Amygdala (tissue), 56 donors: ENCODE results near the gene GIGYF2.
"Not testable (repeated sequence)": the region's sequence is repeated elsewhere in the genome, so short reads cannot be mapped to it uniquely, and the experiment has no call there.

Source experiments
- DNase-seq, 56 donors: peaks; one replicate each; lab custom pipeline; 2025; lab: John Stamatoyannopoulos, UW

Gene GIGYF2

DNA sequence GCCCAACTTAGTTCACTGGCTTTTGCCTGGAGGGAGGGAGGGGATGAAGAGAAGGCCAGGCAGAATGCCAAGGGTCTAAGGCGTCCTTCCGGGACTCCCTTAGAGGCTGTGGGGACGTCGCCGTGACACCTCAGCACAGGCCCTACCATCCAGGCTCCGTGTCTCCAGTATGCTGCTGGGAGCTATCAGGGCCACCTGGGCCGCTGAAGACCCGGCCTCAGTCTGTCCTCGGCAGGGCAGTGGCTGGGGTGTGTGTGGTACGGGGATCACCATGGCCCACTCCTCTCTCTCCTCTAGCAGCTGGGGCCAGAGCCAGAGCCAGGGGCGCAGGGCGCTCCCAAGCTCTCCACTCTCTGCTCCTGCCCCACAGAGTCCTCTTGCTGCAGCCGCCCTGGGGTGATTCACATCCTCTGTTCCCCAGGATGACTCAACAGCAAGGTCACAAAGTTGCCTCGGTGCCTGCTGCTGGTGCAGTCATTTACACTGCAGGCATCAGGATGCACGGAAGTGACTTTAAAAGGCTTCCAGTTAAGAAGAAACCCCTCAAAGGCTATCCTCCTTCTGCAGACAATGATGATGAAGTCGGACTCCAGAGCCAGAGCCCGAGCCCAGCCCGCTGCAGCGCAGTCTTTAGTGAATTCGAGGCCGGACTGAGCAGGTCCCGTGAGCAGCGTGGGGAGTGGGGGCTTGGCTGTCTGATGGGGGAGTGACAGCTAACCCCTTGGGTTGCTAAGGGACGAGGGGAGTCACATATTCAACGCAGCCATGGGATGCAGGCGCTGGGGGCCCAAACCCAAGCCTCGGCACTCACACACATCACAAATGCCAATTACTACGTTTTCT is 204.8 kb downstream of the GIGYF2 start:
- no peak for DNase-seq

- DNase-seq, result no peak
Measured at GRCh38 chr2:232903989-232904388, 206.9 kb downstream of the GIGYF2 start.

GRCh38 chr2:232906867-232907717 is 210.0 kb downstream of the GIGYF2 start:
- not testable (repeated sequence) for DNase-seq

DNA sequence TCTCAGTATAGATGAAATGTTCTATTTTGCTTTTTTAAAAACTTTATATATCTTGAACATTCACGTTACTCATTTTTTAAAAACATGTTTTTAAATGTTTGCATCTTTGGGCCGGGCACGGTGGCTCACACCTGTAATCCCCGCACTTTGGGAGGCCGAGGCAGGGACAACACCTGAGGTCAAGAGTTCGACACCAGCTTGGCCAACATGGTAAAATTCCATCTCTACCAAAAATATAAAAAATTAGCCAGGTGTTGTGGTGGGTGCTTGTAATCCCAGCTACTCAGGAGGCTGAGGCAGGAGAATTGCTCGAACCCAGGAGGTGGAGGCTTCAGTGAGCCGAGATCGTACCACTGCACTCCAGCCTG is 210.6 kb downstream of the GIGYF2 start:
- not testable (repeated sequence) for DNase-seq

DNA sequence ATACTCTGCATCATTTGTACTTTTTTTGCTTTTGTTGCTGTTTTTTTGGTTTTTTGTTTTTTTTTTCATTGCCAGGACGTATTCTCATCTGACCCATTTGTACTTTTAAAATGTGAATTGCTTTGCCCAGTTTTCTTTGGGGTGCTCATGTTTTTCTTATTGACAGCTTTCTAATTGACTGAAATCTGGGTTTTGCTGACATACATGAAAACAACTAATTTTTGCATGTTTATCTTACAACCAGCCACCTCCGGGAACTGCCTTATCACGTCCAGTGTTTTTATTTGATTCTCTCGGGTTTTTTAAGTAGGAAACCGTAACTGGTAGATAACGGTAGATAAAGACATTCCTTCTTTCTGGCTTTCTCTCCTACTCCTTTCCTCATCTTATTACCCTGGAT is 211.6 kb downstream of the GIGYF2 start:
- DNase-seq, result no peak
